ENCODE measurements around the gene TBC1D14.
A peak's percentile ranks its signal among the peaks of the same experiment; 100 is the strongest.

TBC1D14 gene

DNA sequence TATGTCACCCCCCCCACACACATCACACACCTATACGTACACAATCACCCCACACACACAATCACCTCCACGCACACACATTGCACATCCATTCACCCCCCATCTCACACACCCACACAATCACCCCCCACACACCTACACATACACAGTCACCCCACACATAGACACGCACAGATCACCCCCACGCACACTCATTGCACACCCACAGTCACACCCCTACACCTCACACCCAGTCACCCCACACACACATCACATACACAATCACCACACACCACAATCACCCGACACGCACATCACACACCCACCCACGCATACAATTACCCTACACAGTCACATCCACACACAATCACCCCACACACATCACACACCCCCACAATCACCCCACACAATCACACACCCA lies 117.7 kb downstream of the TBC1D14 start:
- no peak for DNase-seq

DNA sequence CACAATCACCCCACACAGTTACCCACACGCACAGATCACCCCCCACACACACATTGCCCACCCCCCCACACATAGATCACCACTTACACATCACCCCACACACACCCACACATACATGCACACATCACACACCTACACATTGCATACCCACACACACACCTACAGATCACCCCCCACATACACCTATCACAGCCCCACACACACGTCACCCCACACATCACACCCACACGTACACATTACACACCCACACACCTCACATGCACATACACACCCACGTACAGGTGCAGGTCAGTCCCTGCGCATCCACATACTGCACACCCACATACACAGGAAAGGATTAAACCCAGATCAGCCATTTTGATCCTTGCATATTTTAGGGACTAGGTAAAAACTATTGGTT lies 118.3 kb downstream of the TBC1D14 start:
- DNase-seq = no peak

GRCh38 chr4:7029212-7029611 lies 119.6 kb downstream of the TBC1D14 start:
- no peak for DNase-seq

GRCh38 chr4:7029921-7030320 lies 120.3 kb downstream of the TBC1D14 start:
- no peak for DNase-seq

GRCh38 chr4:7030856-7031255 lies 121.2 kb downstream of the TBC1D14 start:
- DNase-seq = no peak

GRCh38 chr4:7031558-7032449 lies 122.2 kb downstream of the TBC1D14 start:
- DNase-seq = no peak

DNA sequence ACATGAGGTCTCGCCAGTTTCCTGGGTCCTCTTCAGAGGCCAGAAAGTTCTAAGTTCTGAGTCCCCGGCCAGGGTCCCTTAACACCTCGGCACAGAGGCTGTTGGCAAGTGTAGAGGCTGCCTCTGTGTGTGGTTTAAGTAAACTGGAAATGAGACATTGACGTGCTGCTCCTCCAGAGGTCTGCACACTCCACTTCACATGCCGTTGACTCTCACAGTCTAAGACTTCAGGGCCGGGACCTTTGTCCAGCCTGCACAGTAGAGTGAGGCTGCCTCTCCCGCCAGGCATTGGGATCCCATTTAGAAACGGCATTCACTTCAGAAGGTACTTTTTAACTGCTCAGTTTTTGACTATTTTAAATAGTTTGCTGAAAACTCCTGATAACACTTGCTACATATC lies 123.0 kb downstream of the TBC1D14 start:
- no peak for DNase-seq

- DNase-seq = no peak
These were observed 124.8 kb downstream of the TBC1D14 start for GRCh38 chr4:7034262-7035081.

- no peak for DNase-seq
These were observed 127.8 kb downstream of the TBC1D14 start for GRCh38 chr4:7037425-7037824.

GRCh38 chr4:7040765-7041164 lies 131.1 kb downstream of the TBC1D14 start:
- DNase-seq = no peak

DNA sequence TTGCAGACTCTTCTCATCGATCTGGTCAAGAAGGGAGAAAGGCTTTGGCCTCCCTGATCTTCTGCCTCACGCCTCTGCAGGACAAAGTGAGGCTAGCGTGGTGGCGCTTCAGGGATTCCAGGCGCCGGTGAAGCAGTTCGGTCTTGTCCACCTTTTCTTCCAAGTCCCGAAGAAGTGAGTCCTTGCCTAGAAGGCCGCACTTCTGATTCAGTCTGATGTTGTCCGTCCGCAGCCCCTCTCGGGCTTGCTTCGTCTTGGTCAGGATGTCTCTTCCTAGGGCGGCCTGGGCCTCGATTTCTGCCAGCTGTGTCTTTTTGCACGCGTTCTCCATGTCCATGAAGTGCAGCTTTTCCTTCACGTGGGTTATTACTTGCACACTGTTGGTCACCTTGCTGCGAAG lies 131.6 kb downstream of the TBC1D14 start:
- DNase-seq = no peak

- peak; percentile 25 for DNase-seq
These were observed 132.3 kb downstream of the TBC1D14 start for GRCh38 chr4:7041801-7042502.

DNA sequence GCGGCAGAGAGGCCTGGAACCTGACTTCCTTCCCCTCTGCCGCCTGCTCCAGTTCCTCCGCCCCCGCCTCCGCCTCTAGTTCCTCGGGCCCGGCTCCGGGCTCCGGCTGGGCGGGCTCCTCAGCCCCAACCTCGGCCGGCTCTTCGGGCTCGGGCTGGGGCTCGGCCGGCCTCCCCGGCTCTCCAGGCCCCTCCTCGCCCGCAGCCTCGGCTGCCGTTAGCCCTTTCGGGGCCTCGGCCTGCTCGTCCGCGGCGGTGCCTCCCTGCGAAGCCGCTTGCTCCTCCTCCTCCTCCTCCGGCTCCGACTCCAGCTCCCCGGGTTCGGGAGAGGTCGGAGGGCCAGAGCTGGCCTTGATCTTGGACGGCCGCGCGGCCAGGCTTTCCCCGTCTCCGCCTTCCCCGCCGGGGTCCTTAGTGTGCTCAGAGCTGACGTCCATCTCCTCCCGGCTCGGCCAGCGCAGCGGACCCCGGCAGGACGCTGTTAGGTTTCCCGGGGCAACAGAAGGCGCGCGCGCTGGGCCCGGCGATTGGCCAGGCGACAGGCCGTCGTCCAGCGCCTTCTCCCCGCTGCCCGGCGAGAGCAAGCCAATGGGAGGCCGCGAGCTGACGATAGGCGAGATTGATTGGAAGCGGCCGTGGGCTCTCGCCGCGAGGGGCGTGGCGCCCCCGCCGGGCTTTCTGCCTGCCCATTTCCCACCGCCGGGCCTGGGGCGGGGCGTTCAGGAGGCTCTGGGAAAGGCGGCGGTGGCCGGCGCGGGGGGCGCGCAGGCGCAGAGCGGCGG lies 133.1 kb downstream of the TBC1D14 start:
- DNase-seq = peak; percentile 98

GRCh38 chr4:7043284-7044136 lies 133.9 kb downstream of the TBC1D14 start, which contains the start of gene TADA2B:
TADA2B (plus strand) TSS chr4:7043372; CDS start chr4:7043580, 208 bp downstream.
- DNase-seq = no peak

GRCh38 chr4:7044137-7044930 lies 134.7 kb downstream of the TBC1D14 start:
- no peak for DNase-seq

DNA sequence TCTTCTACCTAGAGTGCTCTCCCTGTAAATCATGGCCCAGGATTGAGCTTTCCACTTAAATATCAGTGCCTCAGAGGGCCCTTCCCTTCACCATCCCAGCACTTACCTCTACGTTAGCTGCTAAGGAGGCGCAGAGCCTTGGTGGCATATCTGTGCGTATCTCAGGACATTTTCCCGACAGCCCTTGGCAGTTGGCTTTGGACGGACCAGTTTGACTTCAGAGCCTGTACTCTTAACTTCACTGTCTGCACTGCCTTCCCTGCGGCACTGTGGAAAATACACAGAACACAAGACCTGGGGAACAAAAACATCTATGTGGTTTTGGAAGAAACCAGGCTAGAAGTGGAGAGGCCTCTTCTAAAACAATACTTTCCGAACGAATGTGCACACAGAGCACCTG lies 135.9 kb downstream of the TBC1D14 start:
- DNase-seq = no peak

DNA sequence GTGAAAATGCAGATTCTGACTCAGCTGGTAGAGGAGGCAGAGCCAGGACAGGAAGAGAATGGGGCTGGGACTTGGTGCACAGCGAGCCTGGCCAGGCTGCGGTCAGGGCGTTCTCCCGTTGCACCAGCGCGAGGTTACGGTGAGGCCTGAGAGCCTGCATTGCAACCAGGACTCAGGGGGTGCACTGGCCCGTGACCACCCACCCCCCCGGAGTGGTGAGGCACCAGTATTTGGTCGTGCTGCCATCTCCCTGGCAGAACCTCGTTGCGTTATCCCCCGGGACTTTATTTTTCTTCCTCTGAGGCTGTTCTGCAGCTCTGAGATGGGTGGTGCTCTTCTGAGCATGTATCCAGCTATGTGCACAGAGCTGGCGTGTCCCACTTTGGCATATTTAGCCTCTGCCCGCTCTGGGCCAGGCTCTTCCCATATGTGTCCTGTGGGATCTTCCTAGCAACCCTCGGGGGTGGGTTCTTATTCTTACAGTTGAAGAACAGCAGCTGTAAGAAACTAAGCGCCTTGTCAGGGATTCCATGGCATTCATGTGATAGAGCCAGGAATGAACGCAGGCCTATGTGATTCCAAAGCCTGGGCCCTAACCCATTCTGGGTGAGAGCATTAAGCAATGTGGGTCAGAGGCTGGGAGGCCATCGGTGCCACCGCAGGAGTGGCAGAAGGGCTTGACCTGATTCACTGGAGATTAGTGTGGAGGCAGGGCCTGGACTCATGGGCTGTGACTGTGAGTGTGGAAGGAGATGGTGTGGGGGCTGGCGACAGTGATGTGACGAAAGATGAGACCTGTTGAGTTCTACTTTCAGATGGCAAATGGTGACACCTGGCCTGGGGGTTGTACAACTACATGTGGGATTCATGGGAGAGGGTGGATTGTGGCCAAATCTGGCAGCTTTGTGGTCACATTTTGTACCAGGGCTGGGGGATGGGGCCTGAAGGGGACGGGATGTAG lies 136.6 kb downstream of the TBC1D14 start:
- no peak for DNase-seq

DNA sequence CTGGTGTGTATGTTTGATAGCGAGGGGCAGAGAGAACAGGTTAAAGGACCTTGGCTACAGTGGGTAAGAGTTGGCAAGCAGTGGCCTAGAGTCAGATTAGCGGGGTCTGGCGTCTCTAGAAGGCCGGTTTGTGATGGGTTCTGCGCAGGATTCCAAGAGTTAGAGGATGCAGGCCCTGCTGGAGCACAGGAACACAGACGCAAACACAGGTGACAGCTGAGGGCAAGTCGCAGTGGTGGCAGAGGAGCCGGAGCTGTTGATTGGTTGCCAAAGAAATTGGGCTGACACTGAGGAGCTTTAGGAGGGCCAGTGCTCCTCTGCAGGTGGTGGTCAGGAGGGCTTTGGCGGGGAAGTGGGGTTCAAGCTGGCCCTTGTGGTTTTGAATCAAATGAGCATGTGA lies 137.3 kb downstream of the TBC1D14 start:
- DNase-seq = no peak

- DNase-seq = no peak
These were observed 139.0 kb downstream of the TBC1D14 start for GRCh38 chr4:7048642-7049041.

Measured in COR-L47 (cell line).